Measurements from ENCODE around the gene ULK1. TPM values are rescaled to one million over a fixed set of nuclear protein-coding genes. Genes with fewer than 3 reads are reported as not detected.

The ULK1 gene
- total RNA-seq, 4 donors from 2014 or later: 9.1 to 55.0 (median 19.5) TPM

DNA sequence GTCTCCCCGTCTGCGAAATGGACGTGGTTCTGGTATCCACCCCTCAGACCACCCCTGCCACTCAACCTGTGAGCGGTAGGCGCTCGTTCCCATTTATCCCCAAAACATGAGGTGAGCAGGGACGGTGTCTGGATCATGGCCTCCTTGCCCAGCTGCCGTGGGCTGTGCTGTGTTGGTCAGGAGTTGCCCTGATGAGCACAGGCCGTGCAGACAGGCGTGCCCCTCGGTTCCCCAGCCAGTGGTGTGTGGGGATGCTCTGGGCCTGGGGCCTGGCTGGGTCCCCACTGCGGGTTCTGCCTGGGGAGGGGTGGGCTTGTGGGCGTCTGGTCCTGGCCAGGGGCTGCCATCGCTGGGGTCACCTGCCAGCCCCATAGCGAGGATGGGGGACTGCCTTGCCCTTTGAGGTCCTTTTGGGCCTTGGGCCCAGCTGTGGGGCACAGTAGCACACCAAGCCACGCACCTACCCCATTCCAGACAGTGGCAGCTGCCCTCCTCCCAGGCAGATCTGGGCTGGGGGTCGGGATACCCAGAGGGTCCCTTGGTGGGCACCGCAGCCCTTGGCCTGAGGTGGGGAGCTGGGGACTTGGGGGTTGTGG lies 23.4 kb downstream of the ULK1 start:
- H3K9me3 ChIP-seq: no peaks in the 10 kb centered on the region
- no peak for DNase-seq
- WGBS, 2 donors: 100% methylated on average over 2 of the region's 18 CpGs; no CpG with 5 or more reads in 1 of the 2 donors
- H3K4me1 ChIP-seq: peaks cover 0 to 16% (median 2%) of the 10 kb centered on the region in 3 donors
- intact Hi-C loops (cut with DNase I): no loop called here
- H3K36me3 ChIP-seq: peaks cover 46 to 95% (median 48%) of the 10 kb centered on the region in 3 donors
- H3K4me3 ChIP-seq: no peak overlapping the region
- H3K27ac ChIP-seq: no peak overlapping the region
- H3K27me3 ChIP-seq: no peaks in the 10 kb centered on the region
- no peak for TF ChIP-seq POLR2A (IDR thresholded peaks at IDR 0.05)
- TF ChIP-seq, protein P1, sequence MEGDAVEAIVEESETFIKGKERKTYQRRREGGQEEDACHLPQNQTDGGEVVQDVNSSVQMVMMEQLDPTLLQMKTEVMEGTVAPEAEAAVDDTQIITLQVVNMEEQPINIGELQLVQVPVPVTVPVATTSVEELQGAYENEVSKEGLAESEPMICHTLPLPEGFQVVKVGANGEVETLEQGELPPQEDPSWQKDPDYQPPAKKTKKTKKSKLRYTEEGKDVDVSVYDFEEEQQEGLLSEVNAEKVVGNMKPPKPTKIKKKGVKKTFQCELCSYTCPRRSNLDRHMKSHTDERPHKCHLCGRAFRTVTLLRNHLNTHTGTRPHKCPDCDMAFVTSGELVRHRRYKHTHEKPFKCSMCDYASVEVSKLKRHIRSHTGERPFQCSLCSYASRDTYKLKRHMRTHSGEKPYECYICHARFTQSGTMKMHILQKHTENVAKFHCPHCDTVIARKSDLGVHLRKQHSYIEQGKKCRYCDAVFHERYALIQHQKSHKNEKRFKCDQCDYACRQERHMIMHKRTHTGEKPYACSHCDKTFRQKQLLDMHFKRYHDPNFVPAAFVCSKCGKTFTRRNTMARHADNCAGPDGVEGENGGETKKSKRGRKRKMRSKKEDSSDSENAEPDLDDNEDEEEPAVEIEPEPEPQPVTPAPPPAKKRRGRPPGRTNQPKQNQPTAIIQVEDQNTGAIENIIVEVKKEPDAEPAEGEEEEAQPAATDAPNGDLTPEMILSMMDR (IDR thresholded peaks at IDR 0.05): no peak

- Histone ChIP-seq H3K4me3 (no peak overlapping the region), H3K36me3 (peaks cover 46 to 94% (median 48%) of the 10 kb centered on the region in 3 donors)
Measured at GRCh38 chr12:131918311-131919050, 24.1 kb downstream of the ULK1 start.

GRCh38 chr12:131919051-131919347 lies 24.6 kb downstream of the ULK1 start:
- no peak overlapping the region for H3K4me3 ChIP-seq
- no peaks in the 10 kb centered on the region for H3K9me3 ChIP-seq
- TF ChIP-seq, protein P1 (IDR thresholded peaks at IDR 0.05): no peak
- no peak for TF ChIP-seq POLR2A (IDR thresholded peaks at IDR 0.05)
- H3K27ac ChIP-seq: no peak overlapping the region
- peaks cover 0 to 14% (median 0%) of the 10 kb centered on the region in 3 donors for H3K4me1 ChIP-seq
- intact Hi-C loops (cut with DNase I): no loop called here
- 81 to 87% methylated on average over 5 of the region's 19 CpGs for WGBS, 2 donors
- H3K27me3 ChIP-seq: no peaks in the 10 kb centered on the region
- peaks cover 43 to 88% (median 46%) of the 10 kb centered on the region in 3 donors for H3K36me3 ChIP-seq
- DNase-seq: no peak

More at GRCh38 chr12:131918311-131919050, 24.1 kb downstream of the ULK1 start:
- Histone ChIP-seq H3K4me1 (peaks cover 0 to 14% (median 0%) of the 10 kb centered on the region in 3 donors), H3K27me3 (no peaks in the 10 kb centered on the region), H3K27ac (no peak overlapping the region), H3K9me3 (no peaks in the 10 kb centered on the region)
- intact Hi-C loops (cut with DNase I): no loop called here
- WGBS, 2 donors: 75 to 90% methylated on average over 2 to 4 of the region's 20 CpGs
- DNase-seq: no peak
- TF ChIP-seq, protein P1 (IDR thresholded peaks at IDR 0.05): no peak
- TF ChIP-seq POLR2A (IDR thresholded peaks at IDR 0.05): no peak

- no peaks in the 10 kb centered on the region for H3K9me3 ChIP-seq
- H3K4me3 ChIP-seq: no peak overlapping the region
- intact Hi-C loops (cut with DNase I): no loop called here
- DNase-seq: no peak
- no peak overlapping the region for H3K27ac ChIP-seq
- H3K27me3 ChIP-seq: no peaks in the 10 kb centered on the region
- WGBS, 2 donors: 95 to 100% methylated on average over 1 to 9 of the region's 37 CpGs
- H3K4me1 ChIP-seq: peaks cover 0 to 19% (median 3%) of the 10 kb centered on the region in 3 donors
- H3K36me3 ChIP-seq: peaks cover 38 to 83% (median 44%) of the 10 kb centered on the region in 3 donors
- no peak for TF ChIP-seq POLR2A (IDR thresholded peaks at IDR 0.05)
- TF ChIP-seq, protein P1 (IDR thresholded peaks at IDR 0.05): no peak
Measured at GRCh38 chr12:131919366-131920156, 25.1 kb downstream of the ULK1 start.

DNA sequence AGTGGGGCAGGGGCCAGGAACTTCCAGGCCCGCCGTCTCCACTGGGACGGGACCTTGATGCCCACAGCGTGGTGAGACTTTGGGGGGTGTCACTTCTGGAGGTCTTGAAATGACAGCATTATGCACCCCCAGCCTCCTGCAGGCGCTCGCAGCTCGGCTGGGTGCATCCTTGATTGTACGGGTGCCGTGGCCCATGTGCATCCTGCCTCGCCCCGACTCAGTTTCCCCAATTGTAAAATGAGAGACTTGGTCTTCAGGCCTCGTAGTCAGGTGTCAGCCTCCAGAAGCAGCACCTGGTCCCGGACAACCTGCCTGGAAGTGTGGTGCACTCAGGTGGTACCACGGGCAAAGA lies 25.7 kb downstream of the ULK1 start:
- Histone ChIP-seq H3K4me3 (no peak overlapping the region), H3K36me3 (peaks cover 32 to 77% (median 38%) of the 10 kb centered on the region in 3 donors), H3K9me3 (no peaks in the 10 kb centered on the region), H3K27ac (no peak overlapping the region), H3K4me1 (peaks cover 0 to 21% (median 4%) of the 10 kb centered on the region in 3 donors), H3K27me3 (no peaks in the 10 kb centered on the region)
- WGBS, 2 donors: 88 to 90% methylated on average over 5 to 11 of the region's 14 CpGs
- no peak for TF ChIP-seq POLR2A (IDR thresholded peaks at IDR 0.05)
- TF ChIP-seq, protein P1 (IDR thresholded peaks at IDR 0.05): no peak
- DNase-seq: no peak
- intact Hi-C loops (cut with DNase I): no loop called here

Data from esophagus squamous epithelium (tissue), 5 donors.